HepG2 (cell line): ENCODE measurements around the gene CITED4. TPM values are rescaled to one million over a fixed set of nuclear protein-coding genes. Genes with fewer than 3 reads are reported as not detected.

ENCODE experiments used
- ATAD3A ChIP-seq: sonication (generic); formaldehyde crosslinking; IDR thresholded peaks from 2 replicates; pipeline ENCODE4 v1.4.0; 2020; ENCODE audit warnings: missing genetic modification reagents
- BRD4 ChIP-seq: sonication (generic); formaldehyde crosslinking; IDR thresholded peaks from 2 replicates; pipeline ENCODE4 v1.4.0; 2020; ENCODE audit warnings: missing genetic modification reagents
- HDAC1 ChIP-seq: sonication (generic); formaldehyde crosslinking; IDR thresholded peaks from 2 replicates; pipeline ENCODE4 v1.5.1; 2020; ENCODE audit warnings: mild to moderate bottlenecking, missing genetic modification reagents
- HIVEP1 ChIP-seq: sonication (generic); formaldehyde crosslinking; IDR thresholded peaks from 2 replicates; pipeline ENCODE4 v1.4.0; 2020; ENCODE audit warnings: mild to moderate bottlenecking, missing genetic modification reagents
- JUNB ChIP-seq: sonication (generic); formaldehyde crosslinking; IDR thresholded peaks from 2 replicates; pipeline ENCODE4 v1.8.0; 2022; ENCODE audit warnings: missing genetic modification reagents, mild to moderate bottlenecking, borderline replicate concordance
- MAFK ChIP-seq, 2 experiments: IDR thresholded peaks in 1 of 2; conservative IDR thresholded peaks in 1 of 2; 2 replicates each; pipeline ENCODE4 v1.6.1; 2011; ENCODE audit warnings: improper control_type of control experiment in 2 of 2, low read length in 2 of 2
- MIER3 ChIP-seq: IDR thresholded peaks from 2 replicates; pipeline ENCODE4 v1.6.1; 2016; ENCODE audit warnings: missing compliant biosample characterization, borderline replicate concordance
- NAIF1 ChIP-seq: sonication (generic); formaldehyde crosslinking; IDR thresholded peaks from 2 replicates; pipeline ENCODE4 v1.5.0; 2020; ENCODE audit warnings: mild to moderate bottlenecking, missing genetic modification reagents, borderline replicate concordance
- NFKB2 ChIP-seq: sonication (generic); formaldehyde crosslinking; IDR thresholded peaks from 2 replicates; pipeline ENCODE4 v1.4.0; 2020; ENCODE audit warnings: missing genetic modification reagents, borderline replicate concordance
- PRMT3 ChIP-seq: sonication (generic); formaldehyde crosslinking; IDR thresholded peaks from 2 replicates; pipeline ENCODE4 v1.8.1; 2022; ENCODE audit warnings: low read depth, mild to moderate bottlenecking, moderate library complexity, missing genetic modification reagents, borderline replicate concordance
- RAD21 ChIP-seq: fragments of 450-650 bp; formaldehyde crosslinking; IDR thresholded peaks from 2 replicates; pipeline ENCODE4 v1.5.0; 2020; ENCODE audit warnings: mild to moderate bottlenecking
- TEF ChIP-seq: sonication (generic); formaldehyde crosslinking; IDR thresholded peaks from 2 replicates; pipeline ENCODE4 v1.5.0; 2020; ENCODE audit warnings: missing genetic modification reagents
- TERF1 ChIP-seq: sonication (generic); formaldehyde crosslinking; IDR thresholded peaks from 2 replicates; pipeline ENCODE4 v1.8.0; 2022; ENCODE audit warnings: mild to moderate bottlenecking, missing genetic modification reagents, moderate library complexity
- ZBTB3 ChIP-seq: sonication (generic); formaldehyde crosslinking; IDR thresholded peaks from 2 replicates; pipeline ENCODE4 v1.4.0; 2020; ENCODE audit warnings: low read depth, mild to moderate bottlenecking, moderate library complexity, missing genetic modification reagents, borderline replicate concordance
- ZNF275 ChIP-seq: sonication (generic); formaldehyde crosslinking; IDR thresholded peaks from 2 replicates; pipeline ENCODE4 v1.8.0; 2022; ENCODE audit warnings: missing genetic modification reagents, mild to moderate bottlenecking, inconsistent platforms, borderline replicate concordance
- ZNF317 ChIP-seq: sonication (generic); formaldehyde crosslinking; IDR thresholded peaks from 2 replicates; pipeline ENCODE4 v1.5.0; 2020; ENCODE audit warnings: mild to moderate bottlenecking, missing genetic modification reagents
- ZNF567 ChIP-seq: sonication (generic); formaldehyde crosslinking; IDR thresholded peaks from 2 replicates; pipeline ENCODE4 v1.8.1; 2023; ENCODE audit warnings: mild to moderate bottlenecking, missing genetic modification reagents, borderline replicate concordance
- ZNF574 ChIP-seq: sonication (generic); formaldehyde crosslinking; IDR thresholded peaks from 2 replicates; pipeline ENCODE4 v1.4.0; 2020; ENCODE audit warnings: missing genetic modification reagents
- ZNF577 ChIP-seq: sonication (generic); formaldehyde crosslinking; IDR thresholded peaks from 2 replicates; pipeline ENCODE4 v1.4.0; 2020; ENCODE audit warnings: mild to moderate bottlenecking, low read depth, missing genetic modification reagents, borderline replicate concordance
- ZNF704 ChIP-seq: sonication (generic); formaldehyde crosslinking; IDR thresholded peaks from 2 replicates; pipeline ENCODE4 v1.8.1; 2023; ENCODE audit warnings: mild to moderate bottlenecking, inconsistent platforms, moderate library complexity, missing genetic modification reagents, borderline replicate concordance
- ZNF850 ChIP-seq: sonication (generic); formaldehyde crosslinking; conservative IDR thresholded peaks from 2 replicates; pipeline ENCODE4 v1.9.0; 2021; ENCODE audit warnings: mild to moderate bottlenecking, missing genetic modification reagents
- ZSCAN20 ChIP-seq: sonication (generic); formaldehyde crosslinking; IDR thresholded peaks from 2 replicates; pipeline ENCODE4 v1.4.0; 2020; ENCODE audit warnings: missing genetic modification reagents, mild to moderate bottlenecking, borderline replicate concordance
- polyA plus RNA-seq, 8 experiments: library from polyadenylated mRNA; depleted of rRNA in 3 of 8; stranded (reverse) in 7 of 8; unstranded in 1 of 8; fragments of >200 nt; fragmentation: Illumina TruSeq in 4 of 8; extraction: Trizol in 4 of 8; gene quantifications; 2 replicates each; pipeline versions ENCODE4 v1.2.1 to v1.2.3, GENCODE V29; 2011 to 2016; ENCODE audit warnings: low read depth in 4 of 8, missing spikeins in 1 of 8, mixed read lengths in 1 of 8; ENCODE audit not compliant: insufficient read depth in 1 of 8
- total RNA-seq, 5 experiments: library from RNA; depleted of rRNA; stranded (reverse); fragments of >200 nt; fragmentation: Illumina TruSeq; extraction: Trizol; gene quantifications; 2 replicates each; pipeline ENCODE4 v1.2.3, GENCODE V29; 2016; ENCODE audit warnings: low read depth in 1 of 5

Gene CITED4
- total and polyA plus RNA-seq, 2 of the 13 experiments (the other 11 are each of a cell fraction or from before 2014, with no cell fraction given): 1.5 to 9.9 TPM

GRCh38 chr1:40861224-40862003 lies 749 bp downstream of the CITED4 start (continued):
- TF ChIP-seq HIVEP1 (CRISPR knock-in tag): no peak
- no peak for TF ChIP-seq ZNF275 (CRISPR knock-in tag)
- TF ChIP-seq ZNF574 (CRISPR knock-in tag): peak; percentile 19; the same call in 1 of the 2 replicates
- no peak for TF ChIP-seq ZNF850 (CRISPR knock-in tag)
- no peak for TF ChIP-seq ZBTB3 (CRISPR knock-in tag)
- TF ChIP-seq BRD4 (CRISPR knock-in tag): no peak
- peak; percentile 70; the same call in 1 of the 2 replicates for TF ChIP-seq ZSCAN20 (CRISPR knock-in tag)
- no peak for TF ChIP-seq NFKB2 (CRISPR knock-in tag)
- TF ChIP-seq HDAC1: no peak
- TF ChIP-seq MIER3 (CRISPR knock-in tag): no peak
- TF ChIP-seq TEF (CRISPR knock-in tag): no peak
- no peak for TF ChIP-seq ATAD3A (CRISPR knock-in tag)
- TF ChIP-seq PRMT3 (CRISPR knock-in tag): no peak
- TF ChIP-seq NAIF1: no peak
- TF ChIP-seq ZNF317: no peak
- no peak for TF ChIP-seq ZNF704 (CRISPR knock-in tag)
- TF ChIP-seq RAD21 (CRISPR knock-in tag): peak; percentile 11; the same call in 1 of the 2 replicates
- no peak for TF ChIP-seq MAFK (conservative IDR thresholded peaks at IDR 0.05 in 1 of 2, IDR thresholded peaks at IDR 0.05 in 1 of 2; ENCODE audit: low read length in 2 of 2)
- TF ChIP-seq ZNF567 (CRISPR knock-in tag): no peak
- TF ChIP-seq TERF1 (CRISPR knock-in tag): no peak
- TF ChIP-seq ZNF577 (CRISPR knock-in tag): no peak
- no peak for TF ChIP-seq JUNB (CRISPR knock-in tag)
